ACC112 (cell line): ENCODE results near the gene USP17L25.
"Not testable (repeated sequence)": the region's sequence is repeated elsewhere in the genome, so short reads cannot be mapped to it uniquely, and the experiment has no call there.

Source experiments
- H2AFZ ChIP-seq: fragments of 200-600 bp; sonication (generic); one replicate; pipeline ENCODE4 v1.6.0; 2017; ENCODE audit warnings: antibody characterized with exemption, low read length; ENCODE audit not compliant: unreplicated experiment
- H3K27ac ChIP-seq: fragments of 200-600 bp; sonication (generic); 2 replicates; pipeline ENCODE4 v1.5.1; 2014; ENCODE audit warnings: low read depth, mild to moderate bottlenecking, antibody characterized with exemption, low read length, moderate library complexity
- H3K27me3 ChIP-seq: fragments of 200-600 bp; sonication (generic); 2 replicates; pipeline ENCODE4 v1.6.1; 2014; ENCODE audit warnings: mild to moderate bottlenecking, antibody characterized with exemption, low read length, moderate library complexity, mixed read lengths; ENCODE audit not compliant: insufficient read depth
- H3K36me3 ChIP-seq: fragments of 200-600 bp; sonication (generic); 2 replicates; pipeline ENCODE4 v1.6.1; 2016; ENCODE audit warnings: mild to moderate bottlenecking, antibody characterized with exemption, low read length, moderate library complexity, mixed read lengths; ENCODE audit not compliant: insufficient read depth
- H3K4me1 ChIP-seq: fragments of 200-600 bp; sonication (generic); one replicate; pipeline ENCODE4 v1.6.1; 2016; ENCODE audit warnings: low read length, mixed read lengths; ENCODE audit not compliant: insufficient read depth, unreplicated experiment, control insufficient read depth
- H3K4me3 ChIP-seq: fragments of 200-600 bp; sonication (generic); 2 replicates; pipeline ENCODE4 v1.5.1; 2014; ENCODE audit warnings: mild to moderate bottlenecking, low read depth, low read length
- H3K79me2 ChIP-seq: fragments of 200-600 bp; sonication (generic); one replicate; pipeline ENCODE4 v1.6.0; 2016; ENCODE audit warnings: low read length; ENCODE audit not compliant: control insufficient read depth, unreplicated experiment, insufficient read depth

Gene USP17L25

GRCh38 chr4:9329611-9330010, at the start of gene USP17L25:
Gene USP17L25, plus strand, starts transcription at chr4:9329911. Its CDS starts 0 bp downstream, at chr4:9329911.
- not testable (repeated sequence) for H3K4me1 ChIP-seq, H3K36me3 ChIP-seq, H3K27ac ChIP-seq, H3K27me3 ChIP-seq, H3K4me3 ChIP-seq, H3K79me2 ChIP-seq, H2AFZ ChIP-seq

- H3K79me2 ChIP-seq, H2AFZ ChIP-seq, H3K4me1 ChIP-seq, H3K27ac ChIP-seq, H3K27me3 ChIP-seq, H3K36me3 ChIP-seq, H3K4me3 ChIP-seq: not testable (repeated sequence)
Observed at GRCh38 chr4:9324191-9324590, 5.5 kb upstream of the USP17L25 start.

- H3K4me1 ChIP-seq = not testable (repeated sequence)
Observed at GRCh38 chr4:9324865-9325264, 4.8 kb upstream of the USP17L25 start, which contains the start of gene USP17L24. Gene USP17L24, plus strand, starts transcription at chr4:9325165. Its CDS starts 0 bp downstream, at chr4:9325165.

GRCh38 chr4:9334358-9334757, 4.6 kb downstream of the USP17L25 start, which contains the start of gene USP17L26:
Gene USP17L26, plus strand, starts transcription at chr4:9334658. Its CDS starts 0 bp downstream, at chr4:9334658.
- not testable (repeated sequence) for H3K36me3 ChIP-seq, H3K27ac ChIP-seq, H3K4me3 ChIP-seq, H3K4me1 ChIP-seq, H3K79me2 ChIP-seq, H2AFZ ChIP-seq, H3K27me3 ChIP-seq

More at GRCh38 chr4:9324865-9325264, 4.8 kb upstream of the USP17L25 start, which contains the start of gene USP17L24:
- not testable (repeated sequence) for H3K27me3 ChIP-seq, H3K79me2 ChIP-seq, H2AFZ ChIP-seq, H3K36me3 ChIP-seq, H3K27ac ChIP-seq, H3K4me3 ChIP-seq

- H3K27me3 ChIP-seq, H3K79me2 ChIP-seq, H3K27ac ChIP-seq, H3K4me3 ChIP-seq, H3K4me1 ChIP-seq, H2AFZ ChIP-seq, H3K36me3 ChIP-seq: not testable (repeated sequence)
Observed at GRCh38 chr4:9339103-9339502, 9.4 kb downstream of the USP17L25 start, which contains the start of gene USP17L5. Gene USP17L5, plus strand, starts transcription at chr4:9339403. Its CDS starts 0 bp downstream, at chr4:9339403.

GRCh38 chr4:9343848-9344247, 14.1 kb downstream of the USP17L25 start, which contains the start of gene USP17L27:
Gene USP17L27, plus strand, starts transcription at chr4:9344148. Its CDS starts 0 bp downstream, at chr4:9344148.
- H3K4me3 ChIP-seq, H3K27ac ChIP-seq, H2AFZ ChIP-seq, H3K4me1 ChIP-seq, H3K79me2 ChIP-seq, H3K27me3 ChIP-seq, H3K36me3 ChIP-seq: not testable (repeated sequence)

GRCh38 chr4:9348593-9348992, 18.9 kb downstream of the USP17L25 start, which contains the start of gene USP17L28:
Gene USP17L28, plus strand, starts transcription at chr4:9348893. Its CDS starts 0 bp downstream, at chr4:9348893.
- not testable (repeated sequence) for H3K27ac ChIP-seq, H3K79me2 ChIP-seq, H3K4me3 ChIP-seq, H3K27me3 ChIP-seq, H2AFZ ChIP-seq, H3K4me1 ChIP-seq, H3K36me3 ChIP-seq

GRCh38 chr4:9350866-9351265, 21.2 kb downstream of the USP17L25 start:
- H3K4me1 ChIP-seq, H3K79me2 ChIP-seq, H3K36me3 ChIP-seq, H3K27me3 ChIP-seq, H3K4me3 ChIP-seq, H2AFZ ChIP-seq, H3K27ac ChIP-seq: not testable (repeated sequence)

- H3K4me3 ChIP-seq = not testable (repeated sequence)
Observed at GRCh38 chr4:9353338-9353737, 23.6 kb downstream of the USP17L25 start, which contains the start of gene USP17L29. Gene USP17L29, plus strand, starts transcription at chr4:9353638. Its CDS starts 0 bp downstream, at chr4:9353638.

GRCh38 chr4:9362829-9363228, 33.1 kb downstream of the USP17L25 start, which contains the start of gene USP17L30:
Gene USP17L30, plus strand, starts transcription at chr4:9363129. Its CDS starts 0 bp downstream, at chr4:9363129.
- not testable (repeated sequence) for H2AFZ ChIP-seq, H3K36me3 ChIP-seq, H3K79me2 ChIP-seq, H3K4me1 ChIP-seq, H3K27ac ChIP-seq, H3K27me3 ChIP-seq, H3K4me3 ChIP-seq

More at GRCh38 chr4:9353338-9353737, 23.6 kb downstream of the USP17L25 start, which contains the start of gene USP17L29:
- not testable (repeated sequence) for H3K36me3 ChIP-seq, H2AFZ ChIP-seq, H3K27me3 ChIP-seq, H3K79me2 ChIP-seq, H3K27ac ChIP-seq, H3K4me1 ChIP-seq

GRCh38 chr4:9379881-9380280, 50.2 kb downstream of the USP17L25 start:
- H3K79me2 ChIP-seq, H2AFZ ChIP-seq: not testable (repeated sequence)

More at GRCh38 chr4:9379881-9380280, 50.2 kb downstream of the USP17L25 start:
- H3K27ac ChIP-seq, H3K4me3 ChIP-seq, H3K27me3 ChIP-seq, H3K36me3 ChIP-seq, H3K4me1 ChIP-seq: not testable (repeated sequence)
